Activated CD4-positive, alpha-beta T cell treated with anti-CD3 and anti-CD28 coated beads, Interleukin-2, amount 10 ng/mL, durations not matched to agents 24 days and 14 days (primary cell): ENCODE data around the gene COL9A1. TPM values are rescaled to one million over a fixed set of nuclear protein-coding genes. Genes with fewer than 3 reads are reported as not detected.

Experiments used
- DNase-seq: peaks from one replicate; pipeline ENCODE4 v3.0.0; 2022
- H3K27ac Mint-ChIP-seq: one replicate; pipeline ENCODE4 v1.8.0; 2022; ENCODE audit warnings: mild to moderate bottlenecking, mixed read lengths
- H3K27me3 Mint-ChIP-seq: one replicate; pipeline ENCODE4 v1.8.0; 2022; ENCODE audit warnings: mixed read lengths
- H3K36me3 Mint-ChIP-seq: one replicate; pipeline ENCODE4 v1.8.0; 2022; ENCODE audit warnings: low read depth, mild to moderate bottlenecking, mixed read lengths
- H3K4me1 Mint-ChIP-seq: one replicate; pipeline ENCODE4 v1.8.0; 2021; ENCODE audit warnings: mixed read lengths
- H3K4me3 Mint-ChIP-seq: one replicate; pipeline ENCODE4 v1.8.0; 2022; ENCODE audit warnings: mild to moderate bottlenecking, moderate library complexity, mixed read lengths
- H3K9me3 Mint-ChIP-seq: one replicate; pipeline ENCODE4 v1.8.0; 2021; ENCODE audit warnings: mixed read lengths
- intact Hi-C: fragments of 100-400 bp; cut with micrococcal nuclease; formaldehyde crosslinking; loops from one replicate; pipeline ENCODE4 v1.15.1; 2023
- total RNA-seq: library from RNA; stranded (reverse); gene quantifications from 2 replicates; pipeline ENCODE4 v1.2.3, GENCODE V29; 2022

The COL9A1 gene
- total RNA-seq, 1 donor from 2014 or later: not detected

DNA sequence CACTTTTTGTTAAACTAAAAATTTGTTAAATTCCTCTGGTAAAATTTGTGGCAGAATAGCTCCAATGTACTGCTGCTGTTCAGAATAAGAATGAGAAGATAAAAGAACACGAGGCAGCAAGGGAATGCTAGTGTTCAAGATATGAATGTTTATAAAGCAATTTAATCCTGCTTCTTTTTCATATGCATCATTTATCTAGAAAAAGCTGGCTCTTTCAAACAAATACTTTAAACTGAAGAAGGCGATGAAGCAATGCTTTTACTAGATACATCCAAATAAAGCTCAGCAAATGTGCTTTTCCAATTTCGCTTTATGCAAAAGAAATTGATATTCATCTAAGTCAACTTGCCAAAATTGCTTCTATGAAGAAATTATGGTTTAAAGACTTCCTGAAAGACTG, 66.5 kb downstream of the COL9A1 start:
- H3K27ac Mint-ChIP-seq: no peak overlapping the region
- no peak overlapping the region for H3K4me3 Mint-ChIP-seq
- peaks cover 5% of the 10 kb centered on the region for H3K27me3 Mint-ChIP-seq
- intact Hi-C loops: no loop called here
- H3K9me3 Mint-ChIP-seq: no peaks in the 10 kb centered on the region
- no peaks in the 10 kb centered on the region for H3K36me3 Mint-ChIP-seq
- no peak for DNase-seq
- no peaks in the 10 kb centered on the region for H3K4me1 Mint-ChIP-seq

- no peaks in the 10 kb centered on the region for H3K4me1 Mint-ChIP-seq
- peaks cover 7% of the 10 kb centered on the region for H3K27me3 Mint-ChIP-seq
- no peaks in the 10 kb centered on the region for H3K9me3 Mint-ChIP-seq
- no peaks in the 10 kb centered on the region for H3K36me3 Mint-ChIP-seq
- no peak for DNase-seq
- no peak overlapping the region for H3K4me3 Mint-ChIP-seq
- intact Hi-C loops: no loop called here
- no peak overlapping the region for H3K27ac Mint-ChIP-seq
Observed at GRCh38 chr6:70234561-70235236, 68.2 kb downstream of the COL9A1 start.

- intact Hi-C loops: no loop called here
- H3K4me3 Mint-ChIP-seq: no peak overlapping the region
- H3K27ac Mint-ChIP-seq: no peak overlapping the region
- no peaks in the 10 kb centered on the region for H3K36me3 Mint-ChIP-seq
- no peak for DNase-seq
- H3K27me3 Mint-ChIP-seq: peaks cover 8% of the 10 kb centered on the region
- H3K4me1 Mint-ChIP-seq: no peaks in the 10 kb centered on the region
- H3K9me3 Mint-ChIP-seq: no peaks in the 10 kb centered on the region
Observed at GRCh38 chr6:70231311-70231710, 71.6 kb downstream of the COL9A1 start.

GRCh38 chr6:70225055-70225454, 77.8 kb downstream of the COL9A1 start:
- no peaks in the 10 kb centered on the region for H3K4me1 Mint-ChIP-seq
- no peak overlapping the region for H3K4me3 Mint-ChIP-seq
- H3K27me3 Mint-ChIP-seq: peaks cover 11% of the 10 kb centered on the region
- no peak for DNase-seq
- no peak overlapping the region for H3K27ac Mint-ChIP-seq
- intact Hi-C loops: no loop called here
- H3K9me3 Mint-ChIP-seq: no peaks in the 10 kb centered on the region
- H3K36me3 Mint-ChIP-seq: no peaks in the 10 kb centered on the region

DNA sequence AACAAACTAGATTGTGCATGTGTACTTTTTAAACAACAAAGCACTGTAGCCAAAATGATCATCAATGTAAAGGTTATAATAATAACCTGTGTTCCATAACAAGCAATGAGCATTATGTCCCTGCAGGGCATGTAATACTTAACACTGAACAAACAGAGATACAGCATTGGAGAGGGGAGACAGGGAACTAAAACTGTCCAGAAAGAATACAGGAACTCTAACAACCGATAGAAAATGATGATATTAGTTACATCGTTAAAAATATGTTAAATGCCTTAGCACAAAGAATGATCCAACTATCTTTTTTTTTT, 80.5 kb downstream of the COL9A1 start:
- DNase-seq: no peak
- no peak overlapping the region for H3K4me3 Mint-ChIP-seq
- H3K9me3 Mint-ChIP-seq: no peaks in the 10 kb centered on the region
- intact Hi-C loops: loop anchor here (5.0 kb wide), 1 partner anchor 465 kb away; no protein-coding TSS in a partner anchor
- H3K27me3 Mint-ChIP-seq: peaks cover 10% of the 10 kb centered on the region
- no peak overlapping the region for H3K27ac Mint-ChIP-seq
- H3K36me3 Mint-ChIP-seq: no peaks in the 10 kb centered on the region
- no peaks in the 10 kb centered on the region for H3K4me1 Mint-ChIP-seq

DNA sequence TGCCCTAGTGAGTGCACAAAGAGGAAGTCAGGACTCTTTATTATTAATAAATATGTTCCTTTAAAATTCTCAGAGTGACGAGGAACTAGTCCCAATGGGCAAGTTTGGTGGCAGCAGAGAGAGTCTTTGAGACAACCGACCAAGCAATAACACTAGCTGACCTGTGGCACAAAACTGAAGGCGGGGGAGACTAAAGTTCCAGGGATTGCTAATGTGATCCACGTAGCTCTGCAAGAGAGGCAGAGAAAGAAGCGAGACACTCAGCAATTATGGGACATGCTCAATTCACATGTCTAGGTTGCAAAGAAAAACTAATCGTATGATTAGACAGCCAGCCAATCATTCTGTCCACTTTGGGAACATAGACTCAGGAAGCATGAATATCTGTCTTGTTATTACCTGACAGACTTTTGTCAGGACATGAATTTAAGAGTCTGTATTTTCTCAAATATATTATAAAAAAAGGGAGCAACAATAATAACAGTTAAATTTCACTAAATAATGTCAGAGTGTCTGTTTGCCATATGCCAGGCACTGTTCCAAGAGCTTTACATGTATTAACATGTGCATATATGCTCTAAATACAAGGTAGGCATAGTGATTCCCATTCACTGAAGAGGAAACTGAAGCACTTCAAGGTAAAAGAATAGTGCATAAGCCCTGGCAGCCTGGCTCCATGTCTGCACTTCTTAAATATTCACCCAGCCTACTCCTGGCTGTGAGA, 81.0 kb downstream of the COL9A1 start:
- Mint-ChIP-seq H3K9me3 (no peaks in the 10 kb centered on the region), H3K4me3 (no peak overlapping the region), H3K27ac (no peak overlapping the region), H3K27me3 (peaks cover 8% of the 10 kb centered on the region), H3K36me3 (no peaks in the 10 kb centered on the region), H3K4me1 (no peaks in the 10 kb centered on the region)
- no peak for DNase-seq
- intact Hi-C loops: loop anchor here (1.0 to 5.0 kb wide), 2 partner anchors 147 to 465 kb away; no protein-coding TSS in a partner anchor

DNA sequence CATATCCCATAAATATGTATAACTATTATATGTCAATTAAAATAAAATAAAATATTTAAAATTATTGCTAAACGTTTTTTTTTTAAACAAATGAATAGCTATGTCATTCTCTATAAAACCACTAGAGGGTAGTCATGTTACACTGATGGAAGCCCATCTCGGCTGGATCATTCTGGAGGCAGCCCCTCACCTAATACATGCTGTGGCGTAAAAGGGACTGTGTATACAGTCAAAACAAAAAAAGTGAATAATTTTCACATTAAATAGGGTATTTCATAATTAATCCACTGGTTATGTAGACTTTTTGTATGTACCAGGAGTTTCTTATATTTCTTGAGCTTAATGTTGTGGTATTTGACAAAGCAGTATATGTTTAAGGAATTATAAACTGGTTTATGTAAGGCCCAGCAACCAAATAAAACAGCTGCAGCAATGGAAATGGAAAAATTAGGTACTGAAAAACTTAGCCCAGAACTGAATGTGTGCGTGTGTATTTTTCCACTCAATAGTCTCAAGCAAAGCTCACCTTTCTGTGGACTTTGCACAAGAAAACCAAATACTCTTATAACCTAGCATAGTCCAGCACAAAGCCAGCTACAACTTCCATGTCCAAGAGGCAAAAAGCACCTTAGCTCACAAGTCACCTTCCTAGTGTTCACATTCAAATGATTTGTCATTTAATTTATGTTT, 81.7 kb downstream of the COL9A1 start:
- peaks cover 9% of the 10 kb centered on the region for H3K27me3 Mint-ChIP-seq
- H3K4me1 Mint-ChIP-seq: no peaks in the 10 kb centered on the region
- no peaks in the 10 kb centered on the region for H3K36me3 Mint-ChIP-seq
- no peaks in the 10 kb centered on the region for H3K9me3 Mint-ChIP-seq
- DNase-seq: no peak
- no peak overlapping the region for H3K27ac Mint-ChIP-seq
- intact Hi-C loops: loop anchor here (1.0 to 5.0 kb wide), 2 partner anchors 148 to 466 kb away; no protein-coding TSS in a partner anchor
- H3K4me3 Mint-ChIP-seq: no peak overlapping the region

GRCh38 chr6:70219943-70220613, 82.8 kb downstream of the COL9A1 start:
- Mint-ChIP-seq H3K4me1 (no peaks in the 10 kb centered on the region), H3K9me3 (no peaks in the 10 kb centered on the region)
- intact Hi-C loops: loop anchor here (5.0 kb wide), 1 partner anchor 467 kb away; no protein-coding TSS in a partner anchor

GRCh38 chr6:70216767-70217166, 86.1 kb downstream of the COL9A1 start:
- intact Hi-C loops: no loop called here
- Mint-ChIP-seq H3K27ac (no peak overlapping the region), H3K4me3 (no peak overlapping the region), H3K36me3 (no peaks in the 10 kb centered on the region), H3K4me1 (no peaks in the 10 kb centered on the region), H3K9me3 (no peaks in the 10 kb centered on the region), H3K27me3 (peaks cover 9% of the 10 kb centered on the region)
- no peak for DNase-seq

More at GRCh38 chr6:70219943-70220613, 82.8 kb downstream of the COL9A1 start:
- H3K36me3 Mint-ChIP-seq: no peaks in the 10 kb centered on the region
- H3K27me3 Mint-ChIP-seq: peaks cover 9% of the 10 kb centered on the region
- no peak overlapping the region for H3K27ac Mint-ChIP-seq
- no peak for DNase-seq
- H3K4me3 Mint-ChIP-seq: no peak overlapping the region

DNA sequence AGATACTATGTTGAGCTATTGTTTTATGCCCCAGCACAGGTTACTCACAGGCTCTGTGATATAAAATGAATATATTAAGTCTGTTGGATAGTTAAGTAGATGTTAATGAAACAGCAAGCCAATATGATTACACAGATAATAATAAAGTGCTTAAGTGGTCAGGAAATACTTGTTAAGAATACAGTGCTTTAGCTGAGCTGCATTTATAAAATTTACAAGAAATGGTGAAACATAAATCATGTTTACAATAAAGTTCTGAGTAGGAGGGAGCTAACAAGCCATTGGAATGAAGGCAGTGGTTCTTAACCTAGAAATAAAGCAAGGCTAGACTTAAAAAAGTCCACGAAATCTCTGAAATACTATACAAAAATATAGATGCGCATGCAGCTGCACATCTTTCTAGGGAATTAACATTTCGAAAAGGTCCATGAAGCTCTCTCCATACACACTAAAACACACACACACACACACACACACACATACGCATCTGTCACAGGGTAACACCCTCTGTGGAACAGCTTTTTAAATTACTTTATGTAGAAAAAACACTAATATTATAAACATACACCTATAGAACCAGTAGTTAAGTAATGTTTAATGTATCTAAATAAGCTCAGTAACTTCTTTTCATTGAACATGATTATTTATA, 87.3 kb downstream of the COL9A1 start:
- Mint-ChIP-seq H3K36me3 (no peaks in the 10 kb centered on the region), H3K4me1 (no peaks in the 10 kb centered on the region), H3K27ac (no peak overlapping the region), H3K4me3 (no peak overlapping the region), H3K9me3 (no peaks in the 10 kb centered on the region), H3K27me3 (peaks cover 11% of the 10 kb centered on the region)
- intact Hi-C loops: no loop called here
- no peak for DNase-seq

GRCh38 chr6:70210462-70210861, 92.4 kb downstream of the COL9A1 start:
- H3K4me1 Mint-ChIP-seq: no peaks in the 10 kb centered on the region
- H3K4me3 Mint-ChIP-seq: no peak overlapping the region
- DNase-seq: no peak
- no peaks in the 10 kb centered on the region for H3K9me3 Mint-ChIP-seq
- H3K27me3 Mint-ChIP-seq: peaks cover 7% of the 10 kb centered on the region
- H3K27ac Mint-ChIP-seq: no peak overlapping the region
- H3K36me3 Mint-ChIP-seq: no peaks in the 10 kb centered on the region
- intact Hi-C loops: no loop called here

DNA sequence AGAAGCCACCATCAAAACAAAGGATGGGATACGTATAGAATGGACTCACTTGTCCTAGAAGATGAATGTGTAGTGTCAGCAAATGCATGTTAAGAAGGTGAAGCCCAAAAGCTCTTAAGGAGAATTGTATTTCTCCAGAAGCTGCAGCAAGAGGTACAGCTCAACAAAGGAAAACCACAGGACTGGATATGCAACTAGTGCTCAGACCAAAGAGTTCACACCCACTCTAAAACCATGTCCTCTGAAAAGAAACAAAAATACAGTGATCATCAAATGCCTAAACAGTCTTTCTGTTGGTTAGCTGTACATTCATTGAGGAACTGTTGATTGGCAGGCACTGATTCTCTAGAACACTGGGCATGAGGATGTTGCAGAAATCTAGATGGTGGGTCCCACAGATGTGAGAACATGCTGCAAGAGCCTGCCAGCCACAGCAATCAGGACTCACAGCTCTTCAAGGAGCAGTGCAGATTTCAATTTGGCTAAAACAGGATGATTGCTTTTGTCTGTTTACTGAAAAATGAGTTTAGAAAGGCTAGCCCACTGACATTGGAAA, 94.6 kb downstream of the COL9A1 start:
- no peak overlapping the region for H3K4me3 Mint-ChIP-seq
- H3K27ac Mint-ChIP-seq: no peak overlapping the region
- no peaks in the 10 kb centered on the region for H3K36me3 Mint-ChIP-seq
- H3K27me3 Mint-ChIP-seq: peaks cover 7% of the 10 kb centered on the region
- intact Hi-C loops: no loop called here
- no peaks in the 10 kb centered on the region for H3K4me1 Mint-ChIP-seq
- no peak for DNase-seq
- no peaks in the 10 kb centered on the region for H3K9me3 Mint-ChIP-seq

DNA sequence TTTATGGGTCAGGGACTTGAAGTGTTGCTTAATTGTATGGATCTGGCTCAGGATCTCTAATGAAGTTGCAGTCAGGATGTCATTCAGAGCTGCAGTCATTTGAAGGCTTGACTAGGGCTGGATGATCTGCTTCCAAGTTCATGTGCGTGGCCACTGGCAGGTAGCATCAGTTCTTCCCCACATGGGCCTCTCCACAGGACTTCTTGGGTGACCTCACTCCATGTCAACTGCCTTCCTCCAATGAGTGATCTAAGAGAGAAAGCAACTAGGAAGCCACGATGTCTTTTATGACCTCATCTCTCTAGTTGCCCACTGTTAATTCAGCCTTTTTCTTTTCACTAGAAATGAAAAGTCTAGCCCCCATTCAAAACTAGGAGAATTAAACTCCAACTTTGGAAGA, 104.1 kb downstream of the COL9A1 start:
- H3K27me3 Mint-ChIP-seq: peaks cover 2% of the 10 kb centered on the region
- H3K27ac Mint-ChIP-seq: no peak overlapping the region
- DNase-seq: no peak
- no peaks in the 10 kb centered on the region for H3K36me3 Mint-ChIP-seq
- no peaks in the 10 kb centered on the region for H3K4me1 Mint-ChIP-seq
- intact Hi-C loops: no loop called here
- no peaks in the 10 kb centered on the region for H3K9me3 Mint-ChIP-seq
- no peak overlapping the region for H3K4me3 Mint-ChIP-seq
